IPS-15b (cell line): ENCODE data around the gene SESN1.

ENCODE experiments used
- H3K27me3 ChIP-seq: one replicate; pipeline ENCODE4 v1.6.1; 2013; ENCODE audit warnings: low read length; ENCODE audit not compliant: control insufficient read depth, insufficient read depth
- H3K36me3 ChIP-seq: one replicate; pipeline ENCODE4 v1.6.1; 2013; ENCODE audit warnings: low read length; ENCODE audit not compliant: control insufficient read depth, insufficient read depth
- H3K4me1 ChIP-seq: one replicate; pipeline ENCODE4 v1.6.1; 2013; ENCODE audit warnings: mild to moderate bottlenecking, low read length; ENCODE audit not compliant: control insufficient read depth, insufficient read depth
- H3K4me3 ChIP-seq: one replicate; pipeline ENCODE4 v1.5.1; 2013; ENCODE audit warnings: low read depth, low read length
- H3K9ac ChIP-seq: one replicate; pipeline ENCODE4 v1.6.1; 2013; ENCODE audit warnings: low read depth, mild to moderate bottlenecking, low read length
- H3K9me3 ChIP-seq: one replicate; pipeline ENCODE4 v1.6.1; 2013; ENCODE audit warnings: mild to moderate bottlenecking, low read length; ENCODE audit not compliant: control insufficient read depth, insufficient read depth

Gene SESN1

GRCh38 chr6:109038837-109039398 is 55.7 kb downstream of the SESN1 start:
- H3K9ac ChIP-seq, result no peak overlapping the region
- H3K9me3 ChIP-seq, result no peaks in the 10 kb centered on the region
- no peaks in the 10 kb centered on the region for H3K36me3 ChIP-seq
- no peaks in the 10 kb centered on the region for H3K4me1 ChIP-seq
- no peaks in the 10 kb centered on the region for H3K27me3 ChIP-seq
- no peak overlapping the region for H3K4me3 ChIP-seq

- Histone ChIP-seq H3K9me3 (no peaks in the 10 kb centered on the region), H3K9ac (no peak overlapping the region), H3K27me3 (no peaks in the 10 kb centered on the region), H3K36me3 (no peaks in the 10 kb centered on the region), H3K4me3 (no peak overlapping the region), H3K4me1 (no peaks in the 10 kb centered on the region)
Measured at GRCh38 chr6:109036574-109037294, 57.9 kb downstream of the SESN1 start.

GRCh38 chr6:109034526-109034925 is 60.1 kb downstream of the SESN1 start:
- Histone ChIP-seq H3K4me3 (no peak overlapping the region), H3K4me1 (no peaks in the 10 kb centered on the region), H3K27me3 (no peaks in the 10 kb centered on the region), H3K9ac (no peak overlapping the region), H3K36me3 (no peaks in the 10 kb centered on the region), H3K9me3 (no peaks in the 10 kb centered on the region)

GRCh38 chr6:109033655-109034054 is 61.0 kb downstream of the SESN1 start:
- no peaks in the 10 kb centered on the region for H3K4me1 ChIP-seq

GRCh38 chr6:109031416-109031815 is 63.2 kb downstream of the SESN1 start:
- Histone ChIP-seq H3K9me3 (no peaks in the 10 kb centered on the region), H3K36me3 (no peaks in the 10 kb centered on the region), H3K9ac (no peak overlapping the region), H3K4me3 (no peak overlapping the region), H3K4me1 (no peaks in the 10 kb centered on the region), H3K27me3 (no peaks in the 10 kb centered on the region)

More at GRCh38 chr6:109033655-109034054, 61.0 kb downstream of the SESN1 start:
- Histone ChIP-seq H3K9ac (no peak overlapping the region), H3K4me3 (no peak overlapping the region), H3K36me3 (no peaks in the 10 kb centered on the region), H3K27me3 (no peaks in the 10 kb centered on the region), H3K9me3 (no peaks in the 10 kb centered on the region)

- no peaks in the 10 kb centered on the region for H3K27me3 ChIP-seq
- H3K36me3 ChIP-seq, result no peaks in the 10 kb centered on the region
Measured at GRCh38 chr6:109029313-109029712, 65.3 kb downstream of the SESN1 start.

GRCh38 chr6:109028439-109028838 is 66.2 kb downstream of the SESN1 start:
- no peak overlapping the region for H3K9ac ChIP-seq
- H3K9me3 ChIP-seq, result no peaks in the 10 kb centered on the region
- H3K36me3 ChIP-seq, result no peaks in the 10 kb centered on the region

More at GRCh38 chr6:109029313-109029712, 65.3 kb downstream of the SESN1 start:
- Histone ChIP-seq H3K4me1 (no peaks in the 10 kb centered on the region), H3K4me3 (no peak overlapping the region), H3K9me3 (no peaks in the 10 kb centered on the region), H3K9ac (no peak overlapping the region)

GRCh38 chr6:109027964-109028363 is 66.7 kb downstream of the SESN1 start:
- Histone ChIP-seq H3K9ac (no peak overlapping the region), H3K36me3 (no peaks in the 10 kb centered on the region), H3K27me3 (no peaks in the 10 kb centered on the region), H3K4me1 (no peaks in the 10 kb centered on the region), H3K4me3 (no peak overlapping the region), H3K9me3 (no peaks in the 10 kb centered on the region)

More at GRCh38 chr6:109028439-109028838, 66.2 kb downstream of the SESN1 start:
- no peak overlapping the region for H3K4me3 ChIP-seq
- H3K27me3 ChIP-seq, result no peaks in the 10 kb centered on the region
- H3K4me1 ChIP-seq, result no peaks in the 10 kb centered on the region

- H3K9me3 ChIP-seq, result no peaks in the 10 kb centered on the region
- H3K4me1 ChIP-seq, result no peaks in the 10 kb centered on the region
- no peaks in the 10 kb centered on the region for H3K36me3 ChIP-seq
- H3K27me3 ChIP-seq, result no peaks in the 10 kb centered on the region
- no peak overlapping the region for H3K9ac ChIP-seq
- no peak overlapping the region for H3K4me3 ChIP-seq
Measured at GRCh38 chr6:109025639-109026038, 69.0 kb downstream of the SESN1 start.

GRCh38 chr6:109024784-109025183 is 69.9 kb downstream of the SESN1 start:
- H3K9ac ChIP-seq, result no peak overlapping the region
- no peak overlapping the region for H3K4me3 ChIP-seq
- H3K4me1 ChIP-seq, result no peaks in the 10 kb centered on the region
- no peaks in the 10 kb centered on the region for H3K27me3 ChIP-seq
- H3K9me3 ChIP-seq, result no peaks in the 10 kb centered on the region
- no peaks in the 10 kb centered on the region for H3K36me3 ChIP-seq

GRCh38 chr6:109024368-109024767 is 70.3 kb downstream of the SESN1 start:
- Histone ChIP-seq H3K27me3 (no peaks in the 10 kb centered on the region), H3K36me3 (no peaks in the 10 kb centered on the region), H3K9me3 (no peaks in the 10 kb centered on the region), H3K9ac (no peak overlapping the region), H3K4me3 (no peak overlapping the region), H3K4me1 (no peaks in the 10 kb centered on the region)

GRCh38 chr6:109023356-109023925 is 71.2 kb downstream of the SESN1 start:
- Histone ChIP-seq H3K27me3 (no peaks in the 10 kb centered on the region), H3K4me1 (no peaks in the 10 kb centered on the region), H3K9ac (no peak overlapping the region), H3K36me3 (no peaks in the 10 kb centered on the region), H3K4me3 (no peak overlapping the region), H3K9me3 (no peaks in the 10 kb centered on the region)
